Measurements from ENCODE around the gene COX17.

The COX17 gene

GRCh38 chr3:119643528-119643927 lies 33.7 kb downstream of the COX17 start:
- DNase-seq (ENCODE audit: low read depth), result peak; percentile 87

DNA sequence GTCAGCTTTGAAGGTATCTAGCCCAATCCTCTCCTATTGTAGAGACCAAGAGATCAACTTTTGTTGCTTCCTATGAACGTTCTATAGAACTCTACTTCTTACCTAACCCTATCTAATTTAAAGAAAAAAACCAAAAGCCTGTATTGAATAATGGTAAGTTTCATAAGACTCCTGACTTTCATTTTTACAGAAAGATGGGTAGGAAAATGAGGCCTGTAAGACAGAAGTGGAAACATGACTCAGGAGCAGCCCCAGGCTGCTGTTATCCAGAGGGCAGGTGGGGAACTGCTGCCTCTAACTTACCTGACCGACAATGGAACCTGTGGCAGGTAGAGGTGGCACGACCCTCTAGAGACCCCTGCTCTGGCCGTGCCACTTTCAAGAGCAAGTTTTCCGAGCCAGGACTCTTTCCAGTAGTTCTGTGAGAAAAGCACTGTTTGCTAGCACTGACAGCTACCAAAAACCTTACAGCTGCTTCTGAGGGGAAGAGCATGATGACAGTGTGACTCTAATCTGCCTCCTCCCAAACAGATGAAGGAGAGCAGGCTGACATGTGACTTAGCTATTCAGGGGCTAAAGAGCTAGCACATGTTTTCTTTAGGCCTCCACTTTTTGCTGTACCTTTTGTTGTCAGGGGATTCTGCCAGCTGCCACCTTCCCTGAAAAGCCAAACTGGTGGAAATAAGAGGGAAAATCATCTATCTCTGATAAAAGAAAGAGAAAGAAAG lies 34.3 kb downstream of the COX17 start:
- no peak for DNase-seq (ENCODE audit: low read depth)

DNA sequence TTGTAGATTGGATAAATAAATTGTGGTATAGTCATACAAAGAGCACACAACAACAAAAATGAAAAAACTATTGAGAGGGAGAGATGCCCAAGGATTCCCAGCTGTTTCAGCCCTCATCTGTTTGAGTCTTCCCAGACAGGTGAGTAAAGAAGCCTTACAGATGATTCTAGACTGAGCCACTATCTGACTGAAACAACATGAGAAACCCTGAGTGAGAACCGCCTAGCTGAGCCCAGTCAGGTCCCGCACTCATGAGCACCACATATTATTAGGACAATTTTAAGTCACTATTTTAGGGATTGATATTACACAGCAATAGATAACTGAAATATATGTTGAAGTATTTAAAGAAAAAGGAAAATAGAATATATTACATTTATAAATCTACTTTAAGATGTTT lies 35.8 kb downstream of the COX17 start:
- DNase-seq (ENCODE audit: low read depth), result no peak

DNA sequence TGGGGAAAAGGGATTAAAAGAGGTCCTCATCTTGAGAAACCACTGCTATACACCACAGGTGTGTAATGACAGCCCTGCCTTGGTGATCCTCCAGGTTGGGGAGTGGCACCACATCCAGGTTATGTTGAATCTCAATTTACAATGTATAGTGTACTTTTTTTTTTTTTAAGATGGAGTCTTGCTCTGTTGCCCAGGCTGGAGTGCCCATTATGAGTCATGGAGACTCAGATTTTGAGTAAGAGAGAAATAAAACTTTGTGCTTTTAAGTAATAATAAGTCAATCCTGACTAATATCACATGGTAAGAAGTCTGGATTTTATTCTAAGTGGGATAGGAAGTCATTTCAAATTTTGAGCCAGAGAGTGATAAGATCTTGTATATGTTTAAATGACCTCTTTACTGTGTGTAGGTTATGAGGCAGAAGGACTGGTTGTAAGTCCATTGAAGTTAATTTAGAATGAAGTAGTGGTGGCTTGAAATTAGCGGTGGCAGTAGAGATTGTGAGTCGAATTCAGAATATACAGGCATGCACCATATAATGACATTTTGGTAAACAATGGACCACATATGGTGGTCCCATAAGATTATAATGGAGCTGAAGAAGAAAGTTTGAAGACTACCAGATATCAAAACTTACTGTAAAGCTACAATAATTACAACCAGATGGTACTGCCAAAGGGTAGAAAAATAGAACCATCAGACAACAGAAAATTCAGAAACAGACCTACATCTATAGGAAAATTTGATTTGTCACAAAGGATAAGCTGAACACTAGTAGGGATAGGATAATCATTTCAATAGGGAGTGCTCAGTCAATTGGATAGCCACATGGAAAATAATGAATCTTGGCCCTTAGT lies 37.5 kb downstream of the COX17 start:
- no peak for DNase-seq (ENCODE audit: low read depth)

GRCh38 chr3:119637679-119638477 lies 39.3 kb downstream of the COX17 start:
- peak; percentile 96 for DNase-seq (ENCODE audit: low read depth)

GRCh38 chr3:119636891-119637611 lies 40.2 kb downstream of the COX17 start:
- DNase-seq (ENCODE audit: low read depth), result no peak

DNA sequence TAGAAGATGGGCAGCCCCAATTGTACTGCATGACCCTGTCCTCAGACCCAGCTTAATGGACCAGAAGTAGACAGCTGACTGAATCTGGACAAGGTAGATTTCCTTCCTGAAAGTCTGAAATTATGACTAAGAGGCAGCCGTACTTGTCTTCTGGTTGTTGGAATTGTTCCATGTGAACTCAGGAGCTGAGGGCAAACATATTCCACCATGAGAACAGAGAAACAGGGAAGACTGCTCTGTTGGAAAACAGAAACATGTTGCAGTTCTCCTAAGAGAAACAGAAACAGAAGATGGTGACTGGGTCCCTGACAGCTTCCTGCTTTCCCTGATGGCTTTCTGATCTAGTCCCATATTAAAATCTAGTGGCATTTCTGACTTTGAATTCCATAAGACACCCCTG lies 41.0 kb downstream of the COX17 start:
- DNase-seq (ENCODE audit: low read depth), result no peak

DNA sequence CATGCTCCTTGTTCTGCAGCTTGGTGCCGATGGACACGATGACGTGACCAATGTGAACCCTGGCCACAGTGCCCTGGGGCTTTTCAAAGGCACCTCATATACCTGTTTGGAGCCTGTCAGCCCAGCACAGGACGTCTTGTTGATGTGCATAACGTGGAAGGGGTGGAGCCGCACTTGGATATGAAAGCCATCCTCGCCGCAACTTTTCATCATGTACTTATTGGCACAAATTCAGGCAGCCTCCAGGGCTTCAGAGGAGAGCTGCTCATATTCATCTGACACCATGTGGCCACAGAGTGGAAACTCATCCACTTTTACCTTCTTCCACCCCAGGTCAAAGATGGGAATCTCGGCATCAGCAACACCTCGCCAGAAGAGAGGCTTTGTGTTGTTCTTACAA lies 41.5 kb downstream of the COX17 start:
- DNase-seq (ENCODE audit: low read depth), result no peak

DNA sequence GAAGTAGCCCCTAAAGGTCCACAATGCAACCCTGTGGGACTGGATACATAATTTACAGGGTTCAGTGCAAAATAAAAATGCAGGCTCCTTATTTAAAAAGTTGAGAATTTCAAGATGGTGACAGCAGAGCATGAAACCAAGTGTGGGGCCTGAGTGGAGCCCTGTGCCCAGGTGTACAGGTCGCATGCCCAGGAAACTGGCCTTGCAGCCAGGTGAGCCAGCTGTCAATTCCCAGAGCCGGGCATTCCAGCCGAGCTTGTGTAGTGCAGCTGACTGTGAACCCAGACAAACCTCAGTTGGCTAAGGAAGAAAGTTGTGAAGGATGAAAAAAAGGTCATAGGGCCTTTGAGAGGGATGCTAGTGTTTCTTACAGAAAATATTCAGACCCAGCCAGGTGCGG lies 44.4 kb downstream of the COX17 start:
- no peak for DNase-seq (ENCODE audit: low read depth)

DNA sequence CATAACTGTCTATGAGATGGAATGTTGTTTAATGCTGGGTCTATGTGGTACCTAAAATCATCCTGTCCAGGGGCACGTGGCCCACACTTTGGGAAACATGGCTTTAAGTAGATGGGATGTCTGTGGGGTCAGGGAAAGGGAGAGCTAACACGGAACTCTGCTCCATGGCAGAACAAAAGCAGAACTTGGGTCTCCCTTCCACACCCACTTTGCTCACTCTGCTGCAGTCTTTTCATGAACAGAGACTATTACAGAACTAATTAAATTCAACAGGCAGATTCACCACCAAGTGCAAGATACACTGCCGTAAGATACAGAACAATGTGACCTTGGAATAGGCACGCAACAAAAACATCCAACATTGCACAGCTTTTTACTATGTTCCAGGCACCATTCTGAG lies 45.0 kb downstream of the COX17 start:
- DNase-seq (ENCODE audit: low read depth), result no peak

DNA sequence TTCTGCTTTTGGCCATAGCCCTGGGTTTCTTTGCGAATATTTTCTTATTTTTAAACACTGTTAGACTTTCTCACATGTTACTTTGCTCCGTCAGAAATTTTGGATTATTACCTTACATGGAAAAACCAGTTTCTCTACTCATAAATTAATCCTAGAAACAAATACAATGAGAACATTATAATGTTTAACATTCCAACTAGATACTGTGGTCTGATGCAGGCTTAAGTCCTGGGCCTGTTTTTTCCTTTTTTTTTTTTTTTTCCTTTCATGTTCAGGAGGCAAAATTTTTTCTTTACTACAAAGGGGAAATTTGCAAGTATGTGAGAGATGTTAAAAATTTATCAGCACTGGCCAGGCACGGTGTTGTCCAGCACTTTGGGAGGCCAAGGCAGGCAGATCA lies 45.7 kb downstream of the COX17 start:
- no peak for DNase-seq (ENCODE audit: low read depth)

- DNase-seq (ENCODE audit: low read depth), result no peak
These were observed 46.3 kb downstream of the COX17 start for GRCh38 chr3:119630880-119631329.

- peak; percentile 77 for DNase-seq (ENCODE audit: low read depth)
These were observed 46.9 kb downstream of the COX17 start for GRCh38 chr3:119630128-119630879.

DNA sequence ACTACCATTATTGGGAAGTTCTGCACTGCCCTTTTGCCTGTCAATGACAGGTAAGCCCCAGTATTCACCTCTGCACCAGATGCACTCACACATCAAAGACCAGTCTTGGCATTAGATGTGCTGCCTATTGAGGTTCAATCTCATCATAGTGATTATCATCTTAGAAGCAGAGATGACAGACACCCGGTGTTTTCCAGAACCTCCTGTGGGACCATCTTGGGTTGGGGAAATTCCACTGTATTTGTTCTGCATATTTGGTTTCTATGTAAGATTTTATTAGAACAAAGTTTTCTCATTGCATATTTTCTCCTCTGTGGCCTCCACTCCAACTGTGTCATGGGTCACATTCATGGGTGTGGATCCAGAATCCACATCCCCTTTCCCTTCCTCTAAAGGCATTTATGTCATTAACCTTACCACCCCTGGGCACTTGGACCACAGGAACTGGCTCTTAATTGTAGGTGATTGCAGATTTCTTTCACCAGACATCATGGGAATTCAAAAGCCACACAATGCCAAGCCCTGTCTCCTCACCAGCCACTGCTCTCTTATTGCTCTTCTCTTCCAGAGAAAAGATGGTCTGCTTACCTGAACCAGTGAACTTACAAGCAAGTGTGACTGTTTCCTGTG lies 48.3 kb downstream of the COX17 start:
- no peak for DNase-seq (ENCODE audit: low read depth)

GRCh38 chr3:119628390-119628789 lies 48.8 kb downstream of the COX17 start:
- no peak for DNase-seq (ENCODE audit: low read depth)

GRCh38 chr3:119627461-119627860 lies 49.7 kb downstream of the COX17 start:
- DNase-seq (ENCODE audit: low read depth), result no peak

DNA sequence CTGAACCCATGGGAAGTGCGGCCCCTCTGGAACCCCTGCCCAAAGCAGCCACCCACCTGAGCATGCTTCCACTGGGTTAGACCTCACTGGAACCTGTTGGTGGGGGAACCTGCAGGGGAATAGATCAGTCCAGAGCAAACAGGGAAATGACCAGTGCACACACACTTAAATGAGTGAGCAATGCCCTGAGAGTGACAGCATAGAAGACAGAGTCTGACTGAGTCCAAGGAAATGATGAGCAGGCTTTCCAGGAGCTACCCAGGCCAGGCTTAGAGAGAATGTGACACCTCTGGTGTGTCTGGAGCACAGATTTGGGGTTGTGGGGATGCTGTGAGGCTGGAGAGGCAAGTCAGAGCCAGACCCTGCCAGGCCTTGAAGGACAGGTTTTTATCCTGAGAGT lies 51.0 kb downstream of the COX17 start:
- no peak for DNase-seq (ENCODE audit: low read depth)

- no peak for DNase-seq (ENCODE audit: low read depth)
These were observed 51.6 kb downstream of the COX17 start for GRCh38 chr3:119625451-119626153.

- DNase-seq (ENCODE audit: low read depth), result no peak
These were observed 53.0 kb downstream of the COX17 start for GRCh38 chr3:119624002-119624720.
